ENCODE data around the gene PPID. TPM values are rescaled to one million over a fixed set of nuclear protein-coding genes. Genes with fewer than 3 reads are reported as not detected.
"Not testable (repeated sequence)": the region's sequence is repeated elsewhere in the genome, so short reads cannot be mapped to it uniquely, and the experiment has no call there.

The PPID gene
- total RNA-seq, 1 donor from 2014 or later, result 64.7 TPM

GRCh38 chr4:158756588-158756987 is 33.4 kb upstream of the PPID start:
- DNase-seq, result no peak
- Mint-ChIP-seq H3K4me1 (peaks cover 4% of the 10 kb centered on the region), H3K27me3 (peaks cover 29% of the 10 kb centered on the region), H3K4me3 (no peak overlapping the region), H3K27ac (no peak overlapping the region), H3K9me3 (peaks cover 2% of the 10 kb centered on the region), H3K36me3 (ENCODE audit: low read depth) (no peaks in the 10 kb centered on the region)
- intact Hi-C loops (cut with micrococcal nuclease), result no loop called here

GRCh38 chr4:158755819-158756218 is 32.6 kb upstream of the PPID start:
- H3K4me1 Mint-ChIP-seq; H3K4me3 Mint-ChIP-seq; H3K36me3 Mint-ChIP-seq (ENCODE audit: low read depth); intact Hi-C loops (cut with micrococcal nuclease); DNase-seq; H3K9me3 Mint-ChIP-seq; H3K27ac Mint-ChIP-seq: not testable (repeated sequence)
- peaks cover 32% of the 10 kb centered on the region for H3K27me3 Mint-ChIP-seq

GRCh38 chr4:158754385-158755180 is 31.4 kb upstream of the PPID start:
- DNase-seq, result no peak
- no peak overlapping the region for H3K4me3 Mint-ChIP-seq
- no peaks in the 10 kb centered on the region for H3K36me3 Mint-ChIP-seq (ENCODE audit: low read depth)
- intact Hi-C loops (cut with micrococcal nuclease), result no loop called here
- peaks cover 32% of the 10 kb centered on the region for H3K27me3 Mint-ChIP-seq
- H3K9me3 Mint-ChIP-seq, result no peaks in the 10 kb centered on the region
- H3K4me1 Mint-ChIP-seq, result no peaks in the 10 kb centered on the region
- no peak overlapping the region for H3K27ac Mint-ChIP-seq

DNA sequence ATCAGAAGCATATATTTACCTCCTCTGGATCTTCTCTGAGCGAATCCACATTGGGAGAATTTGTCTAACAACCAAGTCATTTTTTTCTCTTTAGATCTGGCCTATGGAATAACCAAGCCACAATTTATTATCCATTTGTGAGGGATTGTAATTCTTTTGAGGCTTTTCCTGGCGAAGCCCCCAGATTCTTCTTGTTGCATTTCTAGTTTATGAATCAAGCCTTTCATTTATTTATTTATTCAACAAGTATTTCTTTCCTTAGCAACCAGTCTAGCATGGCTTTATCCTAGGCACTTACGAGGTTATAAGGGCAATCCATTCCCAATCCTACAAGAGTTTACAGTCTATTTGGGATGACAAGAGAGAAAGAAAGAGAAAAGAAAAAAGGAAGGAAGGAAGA is 27.2 kb upstream of the PPID start:
- Mint-ChIP-seq H3K9me3 (no peaks in the 10 kb centered on the region), H3K27me3 (peaks cover 14% of the 10 kb centered on the region), H3K27ac (no peak overlapping the region), H3K4me3 (no peak overlapping the region), H3K4me1 (no peaks in the 10 kb centered on the region), H3K36me3 (ENCODE audit: low read depth) (no peaks in the 10 kb centered on the region)
- no peak for DNase-seq
- intact Hi-C loops (cut with micrococcal nuclease), result no loop called here

DNA sequence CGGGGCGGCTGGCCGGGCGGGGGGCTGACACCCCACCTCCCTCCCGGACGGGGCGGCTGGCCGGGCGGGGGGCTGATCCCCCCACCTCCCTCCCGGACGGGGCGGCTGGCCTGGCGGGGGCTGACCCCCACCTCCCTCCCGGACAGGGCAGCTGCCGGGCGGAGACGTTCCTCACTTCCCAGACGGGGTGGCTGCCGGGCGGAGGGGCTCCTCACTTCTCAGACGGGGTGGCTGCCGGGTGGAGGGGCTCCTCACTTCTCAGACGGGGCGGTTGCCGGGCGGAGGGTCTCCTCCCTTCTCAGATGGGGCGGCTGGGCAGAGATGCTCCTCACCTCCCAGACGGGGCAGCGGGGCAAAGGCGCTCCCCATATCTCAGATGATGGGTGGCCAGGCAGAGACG is 23.3 kb upstream of the PPID start:
- H3K27me3 Mint-ChIP-seq; H3K9me3 Mint-ChIP-seq; H3K4me1 Mint-ChIP-seq; H3K36me3 Mint-ChIP-seq (ENCODE audit: low read depth); H3K27ac Mint-ChIP-seq; H3K4me3 Mint-ChIP-seq; intact Hi-C loops (cut with micrococcal nuclease): not testable (repeated sequence)
- DNase-seq, result peak; percentile 18

DNA sequence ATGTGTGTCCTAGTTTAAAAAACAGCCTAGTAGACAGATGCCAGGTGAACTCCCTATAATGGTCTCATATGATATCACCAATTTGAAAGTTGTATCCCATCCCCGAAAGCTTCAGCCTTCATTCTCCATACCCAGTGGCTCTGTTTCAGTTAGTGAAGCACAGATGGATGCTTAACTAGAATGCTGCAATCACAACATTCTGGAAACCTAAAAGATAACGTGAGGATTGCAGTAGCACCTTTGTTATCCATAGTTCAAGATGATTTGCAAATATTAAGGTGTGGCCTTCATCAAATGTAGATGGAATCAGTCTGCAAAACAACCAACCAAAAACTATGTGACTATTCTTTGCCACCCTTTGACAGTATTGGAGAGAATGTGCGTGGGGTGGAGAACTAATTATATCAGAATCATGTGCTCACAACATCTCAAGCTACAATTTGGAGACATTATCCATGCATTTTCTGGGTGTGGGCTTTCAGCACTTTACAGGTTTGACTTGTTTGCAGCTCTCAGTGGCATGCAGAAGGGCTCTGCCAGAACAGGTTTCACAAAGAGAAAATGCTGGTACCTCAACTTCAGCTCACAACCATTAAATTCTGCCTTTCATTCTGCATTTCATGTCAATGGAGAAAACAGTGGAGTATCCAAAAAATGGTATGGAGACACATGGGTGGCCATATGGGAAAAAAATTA is 18.3 kb upstream of the PPID start:
- no peak for DNase-seq
- H3K4me1 Mint-ChIP-seq, result no peaks in the 10 kb centered on the region
- no peak overlapping the region for H3K27ac Mint-ChIP-seq
- no peak overlapping the region for H3K4me3 Mint-ChIP-seq
- peaks cover 6% of the 10 kb centered on the region for H3K27me3 Mint-ChIP-seq
- intact Hi-C loops (cut with micrococcal nuclease), result no loop called here
- no peaks in the 10 kb centered on the region for H3K9me3 Mint-ChIP-seq
- H3K36me3 Mint-ChIP-seq (ENCODE audit: low read depth), result no peaks in the 10 kb centered on the region

DNA sequence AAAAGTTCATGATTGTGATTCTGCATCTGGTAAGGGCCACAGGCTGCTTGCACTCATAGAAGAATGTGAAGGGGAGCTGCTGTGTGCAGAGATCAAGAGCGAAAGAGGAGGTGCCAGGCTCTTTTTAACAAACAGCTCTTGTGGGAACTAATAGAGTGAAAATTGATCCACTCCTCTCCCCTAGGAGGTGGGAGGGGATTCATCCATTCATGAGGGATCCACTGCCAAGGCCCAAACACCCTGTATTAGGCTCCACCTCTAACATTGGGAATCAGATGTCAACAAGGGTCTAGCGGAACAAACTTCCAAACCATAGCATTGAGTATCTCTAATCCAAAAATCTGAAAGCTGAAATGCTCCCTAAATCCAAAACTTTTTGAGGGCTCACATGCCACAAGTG is 16.4 kb upstream of the PPID start:
- DNase-seq, result peak; percentile 38
- H3K36me3 Mint-ChIP-seq (ENCODE audit: low read depth), result no peaks in the 10 kb centered on the region
- no peaks in the 10 kb centered on the region for H3K4me1 Mint-ChIP-seq
- H3K4me3 Mint-ChIP-seq, result no peak overlapping the region
- intact Hi-C loops (cut with micrococcal nuclease), result no loop called here
- H3K27me3 Mint-ChIP-seq, result peaks cover 6% of the 10 kb centered on the region
- no peaks in the 10 kb centered on the region for H3K9me3 Mint-ChIP-seq
- no peak overlapping the region for H3K27ac Mint-ChIP-seq

DNA sequence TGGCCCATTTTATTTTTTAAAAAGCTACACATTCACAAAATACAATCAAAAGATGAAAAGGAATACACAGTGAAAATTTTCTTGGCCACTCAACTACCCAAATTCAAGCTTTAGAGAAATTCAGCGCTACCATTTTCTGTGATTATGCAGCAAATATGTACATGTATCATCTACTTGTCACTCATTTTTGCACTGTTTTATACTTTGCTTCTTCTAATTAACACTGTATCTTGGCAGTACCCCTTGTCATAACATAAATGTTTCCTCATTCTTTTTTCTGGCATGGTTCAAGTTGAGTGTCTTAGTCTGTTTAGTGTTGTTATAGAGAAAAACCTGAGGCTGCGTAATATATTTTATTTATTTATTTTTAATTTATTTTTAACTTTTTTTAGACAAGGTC is 15.7 kb upstream of the PPID start:
- H3K4me3 Mint-ChIP-seq, result no peak overlapping the region
- no peak overlapping the region for H3K27ac Mint-ChIP-seq
- intact Hi-C loops (cut with micrococcal nuclease), result no loop called here
- DNase-seq, result no peak
- H3K9me3 Mint-ChIP-seq, result no peaks in the 10 kb centered on the region
- H3K4me1 Mint-ChIP-seq, result no peaks in the 10 kb centered on the region
- H3K36me3 Mint-ChIP-seq (ENCODE audit: low read depth), result no peaks in the 10 kb centered on the region
- H3K27me3 Mint-ChIP-seq, result peaks cover 6% of the 10 kb centered on the region

GRCh38 chr4:158729716-158730559 is 6.7 kb upstream of the PPID start:
- Mint-ChIP-seq H3K4me1 (peaks cover 26% of the 10 kb centered on the region), H3K27me3 (peaks cover 13% of the 10 kb centered on the region), H3K4me3 (no peak overlapping the region), H3K36me3 (ENCODE audit: low read depth) (no peaks in the 10 kb centered on the region), H3K9me3 (no peaks in the 10 kb centered on the region), H3K27ac (no peak overlapping the region)
- peak; percentile 85 for DNase-seq
- intact Hi-C loops (cut with micrococcal nuclease), result loop anchor here (1.0 to 10.0 kb wide), 4 partner anchors 120 to 717 kb away; no protein-coding TSS in a partner anchor

DNA sequence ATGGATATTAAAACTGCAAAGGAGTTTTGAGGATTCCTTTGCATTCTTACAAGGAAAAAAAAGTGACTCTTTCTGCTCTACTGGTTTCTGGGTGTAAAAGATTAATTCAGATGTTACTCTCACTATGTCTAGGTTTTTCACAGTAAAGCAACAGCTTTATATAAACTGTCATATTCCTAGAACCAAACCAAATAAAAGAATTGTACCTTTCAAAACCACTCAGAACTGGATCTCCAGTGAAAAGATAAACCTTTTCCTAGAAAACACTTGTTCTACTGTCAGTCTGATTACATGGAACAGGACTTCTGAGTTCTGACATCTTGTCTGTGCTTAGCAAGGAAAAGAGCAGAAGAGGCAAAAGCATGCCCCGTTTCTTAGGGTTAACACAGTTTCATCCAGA is 5.0 kb upstream of the PPID start:
- no peak overlapping the region for H3K4me3 Mint-ChIP-seq
- intact Hi-C loops (cut with micrococcal nuclease), result loop anchor here (5.0 to 10.0 kb wide), 2 partner anchors 473 to 719 kb away; no protein-coding TSS in a partner anchor
- H3K9me3 Mint-ChIP-seq, result no peaks in the 10 kb centered on the region
- H3K27me3 Mint-ChIP-seq, result peaks cover 10% of the 10 kb centered on the region
- peaks cover 36% of the 10 kb centered on the region for H3K4me1 Mint-ChIP-seq
- no peaks in the 10 kb centered on the region for H3K36me3 Mint-ChIP-seq (ENCODE audit: low read depth)
- peak; percentile 48 for DNase-seq
- no peak overlapping the region for H3K27ac Mint-ChIP-seq

DNA sequence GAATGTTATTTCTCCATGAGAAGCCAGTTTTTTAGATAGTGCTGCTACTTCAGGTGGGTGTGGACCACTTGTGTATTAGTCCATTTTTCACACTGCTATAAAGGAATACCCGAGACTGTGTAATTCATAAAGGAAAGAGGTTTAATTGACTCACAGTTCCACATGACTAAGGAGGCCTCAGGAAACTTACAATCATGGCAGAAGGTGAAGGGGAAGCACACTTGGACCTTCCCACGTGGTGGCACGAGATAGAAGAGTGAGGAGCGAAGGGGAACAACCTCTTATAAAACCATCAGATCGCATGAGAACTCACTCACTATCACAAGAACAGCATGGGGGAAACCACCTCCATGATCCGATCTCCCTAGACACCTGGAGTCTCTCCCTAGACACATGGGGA is 3.4 kb upstream of the PPID start:
- peaks cover 44% of the 10 kb centered on the region for H3K4me1 Mint-ChIP-seq

GRCh38 chr4:158724637-158725036 is 1.4 kb upstream of the PPID start:
- H3K27ac Mint-ChIP-seq, result peak overlapping the region; percentile 72
- peaks cover 3% of the 10 kb centered on the region for H3K9me3 Mint-ChIP-seq
- H3K27me3 Mint-ChIP-seq, result no peaks in the 10 kb centered on the region
- H3K4me3 Mint-ChIP-seq, result peak overlapping the region; percentile 95
- peaks cover 51% of the 10 kb centered on the region for H3K4me1 Mint-ChIP-seq
- peaks cover 27% of the 10 kb centered on the region for H3K36me3 Mint-ChIP-seq (ENCODE audit: low read depth)
- no peak for DNase-seq
- intact Hi-C loops (cut with micrococcal nuclease), result loop anchor here (5.0 to 10.0 kb wide), 2 partner anchors 470 to 723 kb away; no protein-coding TSS in a partner anchor

More for the DNA sequence above, 3.4 kb upstream of the PPID start:
- peaks cover 2% of the 10 kb centered on the region for H3K27me3 Mint-ChIP-seq
- intact Hi-C loops (cut with micrococcal nuclease), result loop anchor here (5.0 to 10.0 kb wide), 2 partner anchors 472 to 721 kb away; no protein-coding TSS in a partner anchor
- peak; percentile 51 for DNase-seq
- peaks cover 11% of the 10 kb centered on the region for H3K36me3 Mint-ChIP-seq (ENCODE audit: low read depth)
- H3K27ac Mint-ChIP-seq, result no peak overlapping the region
- peaks cover 1% of the 10 kb centered on the region for H3K9me3 Mint-ChIP-seq
- no peak overlapping the region for H3K4me3 Mint-ChIP-seq

DNA sequence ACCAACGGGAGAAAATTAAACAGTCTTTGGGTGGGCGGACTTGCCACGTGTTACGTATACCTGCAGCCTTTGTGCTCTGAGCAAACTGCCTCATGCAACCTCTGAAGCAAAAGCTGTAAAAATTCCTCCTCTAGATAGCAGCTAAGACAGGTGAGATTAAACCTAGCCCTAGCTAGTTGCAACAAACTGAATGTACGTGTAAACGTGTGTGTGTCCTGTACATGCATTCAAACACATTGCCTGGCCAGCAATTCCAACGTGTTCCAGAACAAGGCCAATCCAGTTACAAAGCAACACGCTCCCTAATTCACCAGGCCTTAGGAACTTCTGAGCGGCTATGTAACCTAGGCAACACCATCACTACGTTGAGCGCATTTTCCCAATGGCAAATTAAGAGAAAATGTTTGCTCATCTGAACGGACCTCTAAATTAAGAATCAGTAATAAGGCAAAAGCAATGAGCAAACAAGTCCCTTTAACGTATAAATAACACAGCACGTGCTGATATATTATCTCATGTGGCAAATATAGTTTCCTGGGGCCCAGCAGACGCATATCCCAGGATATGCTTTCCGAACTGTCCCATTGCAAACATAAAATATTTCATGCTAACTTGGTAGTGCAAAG is 792 bp downstream of the PPID start:
- peak overlapping the region; percentile 99 for H3K27ac Mint-ChIP-seq
- peaks cover 49% of the 10 kb centered on the region for H3K4me1 Mint-ChIP-seq
- H3K36me3 Mint-ChIP-seq (ENCODE audit: low read depth), result peaks cover 49% of the 10 kb centered on the region
- peak overlapping the region; percentile 95 for H3K4me3 Mint-ChIP-seq
- no peaks in the 10 kb centered on the region for H3K27me3 Mint-ChIP-seq
- intact Hi-C loops (cut with micrococcal nuclease), result loop anchor here (2.0 to 10.0 kb wide), 3 partner anchors 104 to 468 kb away; no protein-coding TSS in a partner anchor
- peaks cover 3% of the 10 kb centered on the region for H3K9me3 Mint-ChIP-seq
- DNase-seq, result peak; percentile 70

Measured in activated CD4-positive, alpha-beta T cell treated with anti-CD3 and anti-CD28 coated beads, Interleukin-2, amount 10 ng/mL, durations not matched to agents 24 days and 14 days (primary cell).